Activated CD8-positive, alpha-beta T cell treated with anti-CD3 and anti-CD28 coated beads for 36 hours (primary cell): Measurements from ENCODE around the gene INTS1. TPM values are rescaled to one million over a fixed set of nuclear protein-coding genes. Genes with fewer than 3 reads are reported as not detected.

Experiments used
- ATAC-seq: fragments of 200-7000 bp; cut with Tn5 transposase; one replicate; pipeline ENCODE4 v1.10.0; 2021; ENCODE audit warnings: mild to moderate bottlenecking, moderate library complexity
- CTCF ChIA-PET: fragments of 350-600 bp; sonication (Branson Sonifier 250); formaldehyde crosslinking; loops from one replicate; lab custom pipeline; 2021; ENCODE audit warnings: antibody characterized with exemption; lab: Charles Lee
- POLR2A ChIA-PET: fragments of 350-600 bp; sonication (Branson Sonifier 250); formaldehyde crosslinking; loops from one replicate; lab custom pipeline; 2021; ENCODE audit warnings: antibody characterized with exemption; lab: Charles Lee
- DNase-seq: peaks from one replicate; pipeline ENCODE4 v3.0.0-alpha.2; 2020
- H3K27ac Mint-ChIP-seq: one replicate; pipeline ENCODE4 v1.8.0; 2021; ENCODE audit warnings: mild to moderate bottlenecking, mixed read lengths
- H3K27me3 Mint-ChIP-seq: one replicate; pipeline ENCODE4 v1.8.0; 2021; ENCODE audit warnings: mixed read lengths
- H3K36me3 Mint-ChIP-seq: one replicate; pipeline ENCODE4 v1.8.0; 2021; ENCODE audit warnings: low read depth, mixed read lengths
- H3K4me1 Mint-ChIP-seq: one replicate; pipeline ENCODE4 v1.8.0; 2021; ENCODE audit warnings: low read depth, mixed read lengths
- H3K4me3 Mint-ChIP-seq: one replicate; pipeline ENCODE4 v1.8.0; 2021; ENCODE audit warnings: mild to moderate bottlenecking, moderate library complexity, mixed read lengths
- H3K9me3 Mint-ChIP-seq: one replicate; pipeline ENCODE4 v1.8.0; 2021; ENCODE audit warnings: mixed read lengths
- CTCF ChIP-seq: fragments of 200-600 bp; IDR thresholded peaks from one replicate; pipeline ENCODE4 v1.8.0; 2022; ENCODE audit warnings: antibody characterized with exemption, mild to moderate bottlenecking
- intact Hi-C: fragments of 100-400 bp; cut with micrococcal nuclease; formaldehyde crosslinking; loops from one replicate; pipeline ENCODE4 v1.10.0; 2022
- total RNA-seq, 2 experiments: library from RNA; stranded (reverse); gene quantifications; one replicate each; pipeline ENCODE4 v1.2.3, GENCODE V29; 2021

INTS1 gene
- total RNA-seq, 2 experiments from 2014 or later = 100 to 103 TPM

GRCh38 chr7:1431226-1431625 is 73.0 kb downstream of the INTS1 start:
- intact Hi-C loops = no loop called here
- H3K27me3 Mint-ChIP-seq = peaks cover 2% of the 10 kb centered on the region

GRCh38 chr7:1430056-1430845 is 73.9 kb downstream of the INTS1 start:
- H3K9me3 Mint-ChIP-seq = no peaks in the 10 kb centered on the region
- CTCF ChIA-PET = interaction anchor here (1.1 to 1.8 kb wide), 2 partner anchors 207 to 236 kb away, joined by 3 read pairs; no protein-coding TSS in a partner anchor
- peaks cover 3% of the 10 kb centered on the region for H3K4me1 Mint-ChIP-seq
- H3K27ac Mint-ChIP-seq = no peak overlapping the region
- H3K27me3 Mint-ChIP-seq = peaks cover 2% of the 10 kb centered on the region
- no peak overlapping the region for H3K4me3 Mint-ChIP-seq
- intact Hi-C loops = no loop called here
- POLR2A ChIA-PET = interaction anchor here (1.2 kb wide), 1 partner anchor 12 kb away, joined by 4 read pairs; no protein-coding TSS in a partner anchor
- no peak for TF ChIP-seq CTCF
- ATAC-seq (no peak), DNase-seq (no peak)
- no peaks in the 10 kb centered on the region for H3K36me3 Mint-ChIP-seq

More at GRCh38 chr7:1431226-1431625, 73.0 kb downstream of the INTS1 start:
- ChIA-PET POLR2A (no interaction called here), CTCF (interaction anchor here (1.1 to 2.6 kb wide), 3 partner anchors 8 to 237 kb away, joined by 3 to 7 read pairs (median 3); no protein-coding TSS in a partner anchor)
- no peak overlapping the region for H3K4me3 Mint-ChIP-seq
- peaks cover 3% of the 10 kb centered on the region for H3K4me1 Mint-ChIP-seq
- ATAC-seq (no peak), DNase-seq (no peak)
- H3K9me3 Mint-ChIP-seq = no peaks in the 10 kb centered on the region
- no peak overlapping the region for H3K27ac Mint-ChIP-seq
- TF ChIP-seq CTCF = no peak
- H3K36me3 Mint-ChIP-seq = no peaks in the 10 kb centered on the region

DNA sequence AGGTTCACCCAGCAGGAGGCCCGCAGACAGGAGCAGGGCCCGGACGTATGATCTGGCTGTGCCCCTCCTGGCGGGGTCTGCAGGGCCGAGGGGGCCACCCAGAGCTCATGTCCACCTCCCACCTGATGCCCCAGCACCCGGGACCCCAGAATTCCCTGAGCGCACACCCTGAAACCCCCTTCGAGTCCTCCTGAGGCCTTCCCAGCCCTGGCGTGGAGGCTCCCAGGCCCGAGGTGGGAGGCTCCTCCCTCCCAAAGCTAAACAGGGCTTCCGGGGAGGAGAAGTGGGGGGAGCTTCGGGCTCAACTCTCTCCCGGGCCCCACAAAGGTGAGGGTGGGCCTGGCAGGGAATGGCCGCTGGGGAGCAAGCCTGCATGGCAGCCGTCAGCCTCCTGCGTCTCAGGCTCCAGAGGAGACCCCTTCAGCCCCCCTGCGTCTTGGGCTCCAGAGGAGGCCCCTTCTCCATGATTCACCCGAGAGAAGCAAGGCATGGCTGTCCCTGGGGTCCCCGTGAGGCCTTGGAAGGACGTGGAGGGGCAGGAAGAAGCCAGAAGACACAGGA is 75.2 kb downstream of the INTS1 start:
- ATAC-seq (no peak), DNase-seq (no peak)
- no peaks in the 10 kb centered on the region for H3K36me3 Mint-ChIP-seq
- peaks cover 3% of the 10 kb centered on the region for H3K4me1 Mint-ChIP-seq
- ChIA-PET CTCF (interaction anchor here (0.7 kb wide), 1 partner anchor 10 kb away, joined by 3 read pairs; no protein-coding TSS in a partner anchor), POLR2A (interaction anchor here (1.2 kb wide), 1 partner anchor 11 kb away, joined by 4 read pairs; no protein-coding TSS in a partner anchor)
- intact Hi-C loops = no loop called here
- no peak overlapping the region for H3K4me3 Mint-ChIP-seq
- peaks cover 4% of the 10 kb centered on the region for H3K27me3 Mint-ChIP-seq
- no peak overlapping the region for H3K27ac Mint-ChIP-seq
- TF ChIP-seq CTCF = no peak
- no peaks in the 10 kb centered on the region for H3K9me3 Mint-ChIP-seq

- peaks cover 8% of the 10 kb centered on the region for H3K27me3 Mint-ChIP-seq
- no peaks in the 10 kb centered on the region for H3K9me3 Mint-ChIP-seq
- no peaks in the 10 kb centered on the region for H3K36me3 Mint-ChIP-seq
- H3K4me1 Mint-ChIP-seq = no peaks in the 10 kb centered on the region
- ChIA-PET POLR2A (no interaction called here), CTCF (interaction anchor here (0.9 kb wide), 1 partner anchor 14 kb away, joined by 3 read pairs; no protein-coding TSS in a partner anchor)
- intact Hi-C loops = no loop called here
- DNase-seq (no peak), ATAC-seq (no peak)
- no peak overlapping the region for H3K4me3 Mint-ChIP-seq
- no peak overlapping the region for H3K27ac Mint-ChIP-seq
- TF ChIP-seq CTCF = no peak
Measured at GRCh38 chr7:1427064-1427657, 77.0 kb downstream of the INTS1 start.
